IgD-negative memory B cell (primary cell): ENCODE results near the gene PDE1A. TPM values are rescaled to one million over a fixed set of nuclear protein-coding genes. Genes with fewer than 3 reads are reported as not detected.
A peak's percentile ranks its signal among the peaks of the same experiment; 100 is the strongest.

Experiments used
- H3K27ac Mint-ChIP-seq, 3 donors: one replicate each; pipeline ENCODE4 v1.8.0; 2020 to 2022; ENCODE audit warnings: mild to moderate bottlenecking in 3 of 3, mixed read lengths in 3 of 3, moderate library complexity in 1 of 3
- H3K27me3 Mint-ChIP-seq: one replicate; pipeline ENCODE4 v1.8.0; 2021; ENCODE audit warnings: mixed read lengths
- H3K36me3 Mint-ChIP-seq: one replicate; pipeline ENCODE4 v1.8.0; 2020; ENCODE audit warnings: mild to moderate bottlenecking, mixed read lengths
- H3K4me1 Mint-ChIP-seq, 3 donors: one replicate each; pipeline ENCODE4 v1.8.0; 2020 to 2022; ENCODE audit warnings: mixed read lengths in 3 of 3, mild to moderate bottlenecking in 1 of 3
- H3K4me3 Mint-ChIP-seq, 4 donors: one replicate each; pipeline ENCODE4 v1.8.0; 2020 to 2022; ENCODE audit warnings: mild to moderate bottlenecking in 4 of 4, mixed read lengths in 4 of 4, moderate library complexity in 3 of 4
- H3K9me3 Mint-ChIP-seq, 3 donors: one replicate each; pipeline ENCODE4 v1.8.0; 2020 to 2021; ENCODE audit warnings: mixed read lengths in 3 of 3, mild to moderate bottlenecking in 1 of 3
- polyA plus RNA-seq: library from polyadenylated mRNA; unstranded; fragments of 300-500 nt; fragmentation: Illumina TruSeq; gene quantifications from one replicate; pipeline ENCODE4 v1.2.3, GENCODE V29; 2021

PDE1A gene
- polyA plus RNA-seq, 1 donor from 2014 or later = not detected

GRCh38 chr2:182245963-182246362 lies 180.9 kb downstream of the PDE1A start:
- Mint-ChIP-seq H3K27me3 (peaks cover 2% of the 10 kb centered on the region), H3K4me3 (no peak overlapping the region), H3K4me1 (peaks cover under 1 to 2% (median 2%) of the 10 kb centered on the region in 3 donors), H3K36me3 (no peaks in the 10 kb centered on the region), H3K27ac (no peak overlapping the region), H3K9me3 (no peaks in the 10 kb centered on the region)

GRCh38 chr2:182242609-182243008 lies 184.2 kb downstream of the PDE1A start:
- H3K27ac Mint-ChIP-seq = no peak overlapping the region
- H3K9me3 Mint-ChIP-seq = no peaks in the 10 kb centered on the region
- no peak overlapping the region for H3K4me3 Mint-ChIP-seq
- peaks cover 5% of the 10 kb centered on the region for H3K27me3 Mint-ChIP-seq
- H3K4me1 Mint-ChIP-seq = peaks cover 5 to 7% (median 5%) of the 10 kb centered on the region in 3 donors
- no peaks in the 10 kb centered on the region for H3K36me3 Mint-ChIP-seq

GRCh38 chr2:182241936-182242335 lies 184.9 kb downstream of the PDE1A start:
- no peaks in the 10 kb centered on the region for H3K36me3 Mint-ChIP-seq
- peaks cover 5% of the 10 kb centered on the region for H3K27me3 Mint-ChIP-seq
- no peaks in the 10 kb centered on the region for H3K9me3 Mint-ChIP-seq
- no peak overlapping the region for H3K27ac Mint-ChIP-seq
- H3K4me1 Mint-ChIP-seq = peaks cover 5 to 7% (median 5%) of the 10 kb centered on the region in 3 donors
- H3K4me3 Mint-ChIP-seq = no peak overlapping the region

GRCh38 chr2:182240862-182241371 lies 185.9 kb downstream of the PDE1A start:
- Mint-ChIP-seq H3K4me1 (peaks cover 5 to 7% (median 5%) of the 10 kb centered on the region in 3 donors), H3K4me3 (peak overlapping the region in 1 of 4 donors; percentile 70), H3K36me3 (no peaks in the 10 kb centered on the region), H3K9me3 (no peaks in the 10 kb centered on the region), H3K27ac (no peak overlapping the region), H3K27me3 (peaks cover 5% of the 10 kb centered on the region)

- Mint-ChIP-seq H3K27me3 (no peaks in the 10 kb centered on the region), H3K9me3 (no peaks in the 10 kb centered on the region), H3K4me1 (no peaks in the 10 kb centered on the region), H3K27ac (no peak overlapping the region), H3K4me3 (no peak overlapping the region), H3K36me3 (no peaks in the 10 kb centered on the region)
Measured at GRCh38 chr2:182230561-182230960, 196.3 kb downstream of the PDE1A start.

- H3K27me3 Mint-ChIP-seq = no peaks in the 10 kb centered on the region
Measured at GRCh38 chr2:182229297-182229696, 197.5 kb downstream of the PDE1A start.

GRCh38 chr2:182228741-182229140 lies 198.1 kb downstream of the PDE1A start:
- no peak overlapping the region for H3K4me3 Mint-ChIP-seq
- H3K27ac Mint-ChIP-seq = no peak overlapping the region
- H3K9me3 Mint-ChIP-seq = no peaks in the 10 kb centered on the region
- no peaks in the 10 kb centered on the region for H3K4me1 Mint-ChIP-seq
- no peaks in the 10 kb centered on the region for H3K36me3 Mint-ChIP-seq
- H3K27me3 Mint-ChIP-seq = no peaks in the 10 kb centered on the region

More at GRCh38 chr2:182229297-182229696, 197.5 kb downstream of the PDE1A start:
- H3K4me3 Mint-ChIP-seq = no peak overlapping the region
- H3K36me3 Mint-ChIP-seq = no peaks in the 10 kb centered on the region
- no peaks in the 10 kb centered on the region for H3K9me3 Mint-ChIP-seq
- H3K4me1 Mint-ChIP-seq = no peaks in the 10 kb centered on the region
- H3K27ac Mint-ChIP-seq = no peak overlapping the region

- no peaks in the 10 kb centered on the region for H3K4me1 Mint-ChIP-seq
- no peaks in the 10 kb centered on the region for H3K27me3 Mint-ChIP-seq
- H3K36me3 Mint-ChIP-seq = no peaks in the 10 kb centered on the region
- no peaks in the 10 kb centered on the region for H3K9me3 Mint-ChIP-seq
- H3K4me3 Mint-ChIP-seq = no peak overlapping the region
- H3K27ac Mint-ChIP-seq = no peak overlapping the region
Measured at GRCh38 chr2:182228073-182228473, 198.8 kb downstream of the PDE1A start.

- H3K9me3 Mint-ChIP-seq = no peaks in the 10 kb centered on the region
- no peaks in the 10 kb centered on the region for H3K36me3 Mint-ChIP-seq
- no peaks in the 10 kb centered on the region for H3K4me1 Mint-ChIP-seq
- H3K27ac Mint-ChIP-seq = no peak overlapping the region
- H3K4me3 Mint-ChIP-seq = no peak overlapping the region
- no peaks in the 10 kb centered on the region for H3K27me3 Mint-ChIP-seq
Measured at GRCh38 chr2:182226807-182227206, 200.0 kb downstream of the PDE1A start.

- no peaks in the 10 kb centered on the region for H3K36me3 Mint-ChIP-seq
- no peaks in the 10 kb centered on the region for H3K9me3 Mint-ChIP-seq
- no peak overlapping the region for H3K27ac Mint-ChIP-seq
- no peaks in the 10 kb centered on the region for H3K27me3 Mint-ChIP-seq
- H3K4me3 Mint-ChIP-seq = no peak overlapping the region
- no peaks in the 10 kb centered on the region for H3K4me1 Mint-ChIP-seq
Measured at GRCh38 chr2:182224669-182225068, 202.2 kb downstream of the PDE1A start.

- no peak overlapping the region for H3K27ac Mint-ChIP-seq
- H3K36me3 Mint-ChIP-seq = no peaks in the 10 kb centered on the region
- H3K4me1 Mint-ChIP-seq = no peaks in the 10 kb centered on the region
- H3K27me3 Mint-ChIP-seq = no peaks in the 10 kb centered on the region
- H3K4me3 Mint-ChIP-seq = no peak overlapping the region
- no peaks in the 10 kb centered on the region for H3K9me3 Mint-ChIP-seq
Measured at GRCh38 chr2:182220998-182221397, 205.8 kb downstream of the PDE1A start.

- no peaks in the 10 kb centered on the region for H3K36me3 Mint-ChIP-seq
- no peaks in the 10 kb centered on the region for H3K27me3 Mint-ChIP-seq
- H3K9me3 Mint-ChIP-seq = no peaks in the 10 kb centered on the region
- no peak overlapping the region for H3K27ac Mint-ChIP-seq
- no peak overlapping the region for H3K4me3 Mint-ChIP-seq
- no peaks in the 10 kb centered on the region for H3K4me1 Mint-ChIP-seq
Measured at GRCh38 chr2:182220335-182220734, 206.5 kb downstream of the PDE1A start.

GRCh38 chr2:182210669-182211068 lies 216.2 kb downstream of the PDE1A start:
- Mint-ChIP-seq H3K4me3 (no peak overlapping the region), H3K9me3 (peaks cover 0 to 10% (median 2%) of the 10 kb centered on the region in 3 donors), H3K27me3 (no peaks in the 10 kb centered on the region), H3K36me3 (no peaks in the 10 kb centered on the region), H3K4me1 (peaks cover 0 to 5% (median 4%) of the 10 kb centered on the region in 3 donors), H3K27ac (no peak overlapping the region)

GRCh38 chr2:182208421-182208820 lies 218.4 kb downstream of the PDE1A start:
- Mint-ChIP-seq H3K27ac (no peak overlapping the region), H3K27me3 (no peaks in the 10 kb centered on the region)

GRCh38 chr2:182207049-182207746 lies 219.6 kb downstream of the PDE1A start:
- Mint-ChIP-seq H3K27ac (no peak overlapping the region), H3K4me1 (peaks cover 0 to 5% (median 4%) of the 10 kb centered on the region in 3 donors), H3K4me3 (no peak overlapping the region), H3K9me3 (peaks cover 0 to 10% (median 2%) of the 10 kb centered on the region in 3 donors), H3K36me3 (no peaks in the 10 kb centered on the region), H3K27me3 (no peaks in the 10 kb centered on the region)

More at GRCh38 chr2:182208421-182208820, 218.4 kb downstream of the PDE1A start:
- Mint-ChIP-seq H3K4me1 (peaks cover 0 to 5% (median 4%) of the 10 kb centered on the region in 3 donors), H3K36me3 (no peaks in the 10 kb centered on the region), H3K9me3 (peaks cover 0 to 10% (median 2%) of the 10 kb centered on the region in 3 donors), H3K4me3 (no peak overlapping the region)

GRCh38 chr2:182197529-182197928 lies 229.3 kb downstream of the PDE1A start:
- no peaks in the 10 kb centered on the region for H3K9me3 Mint-ChIP-seq
- no peak overlapping the region for H3K4me3 Mint-ChIP-seq
- no peaks in the 10 kb centered on the region for H3K4me1 Mint-ChIP-seq
- no peak overlapping the region for H3K27ac Mint-ChIP-seq
- H3K36me3 Mint-ChIP-seq = no peaks in the 10 kb centered on the region
- no peaks in the 10 kb centered on the region for H3K27me3 Mint-ChIP-seq
